Naive thymus-derived CD8-positive, alpha-beta T cell (primary cell): ENCODE results near the gene PCIF1. TPM values are rescaled to one million over a fixed set of nuclear protein-coding genes. Genes with fewer than 3 reads are reported as not detected.

Source experiments
- ATAC-seq, 2 donors: fragments of 150-1000 bp; cut with Tn5 transposase in 1 of 2; sonication (Bioruptor Pico), chemical (Tn5 transposase) in 1 of 2; 1 replicate in 1 of 2; 2 replicates in 1 of 2; pipeline ENCODE4 v1.10.0; 2021; ENCODE audit warnings: mild to moderate bottlenecking in 2 of 2, moderate library complexity in 2 of 2
- POLR2A ChIA-PET: fragments of 350-600 bp; sonication (Branson Sonifier 250); formaldehyde crosslinking; loops from one replicate; lab custom pipeline; 2021; ENCODE audit warnings: antibody characterized with exemption; lab: Charles Lee
- DNase-seq, 10 donors: peaks; one replicate each; pipeline versions ENCODE4 v3.0.0 to v3.0.0-alpha.2; 2020 to 2022
- H3K27ac Mint-ChIP-seq, 10 donors: one replicate each; pipeline ENCODE4 v1.8.0; 2020 to 2022; ENCODE audit warnings: mild to moderate bottlenecking in 10 of 10, mixed read lengths in 10 of 10, moderate library complexity in 4 of 10, inconsistent platforms in 1 of 10
- H3K27me3 Mint-ChIP-seq, 5 donors: one replicate each; pipeline ENCODE4 v1.8.0; 2021 to 2022; ENCODE audit warnings: mixed read lengths in 5 of 5
- H3K36me3 Mint-ChIP-seq, 3 donors: one replicate each; pipeline ENCODE4 v1.8.0; 2020 to 2022; ENCODE audit warnings: mixed read lengths in 3 of 3, mild to moderate bottlenecking in 2 of 3, inconsistent platforms in 1 of 3
- H3K4me1 Mint-ChIP-seq, 4 donors: one replicate each; pipeline ENCODE4 v1.8.0; 2021 to 2022; ENCODE audit warnings: mixed read lengths in 4 of 4
- H3K4me3 Mint-ChIP-seq, 10 donors: one replicate each; pipeline ENCODE4 v1.8.0; 2020 to 2022; ENCODE audit warnings: mild to moderate bottlenecking in 10 of 10, mixed read lengths in 10 of 10, moderate library complexity in 6 of 10, inconsistent platforms in 1 of 10
- H3K9me3 Mint-ChIP-seq, 9 donors: one replicate each; pipeline ENCODE4 v1.8.0; 2020 to 2022; ENCODE audit warnings: mixed read lengths in 9 of 9, mild to moderate bottlenecking in 3 of 9, inconsistent platforms in 1 of 9, moderate library complexity in 1 of 9
- polyA plus RNA-seq, 3 donors: library from polyadenylated mRNA; unstranded; fragments of 300-500 nt; fragmentation: Illumina TruSeq; gene quantifications; one replicate each; pipeline ENCODE4 v1.2.3, GENCODE V29; 2021
- total RNA-seq, 8 experiments: library from RNA in 2 of 8; stranded (reverse) in 2 of 8; gene quantifications; one replicate each; pipeline ENCODE4 v1.2.3 and lab custom pipeline; 2021 to 2026

Gene PCIF1
- total and polyA plus RNA-seq, 5 experiments from 2014 or later: 60.8 to 94.2 (median 78.7) TPM

GRCh38 chr20:45945678-45946148 is 11.2 kb downstream of the PCIF1 start:
- Mint-ChIP-seq H3K4me1 (peaks cover 0 to 28% (median 2%) of the 10 kb centered on the region in 4 donors), H3K27me3 (no peaks in the 10 kb centered on the region), H3K4me3 (no peak overlapping the region), H3K9me3 (no peaks in the 10 kb centered on the region), H3K36me3 (peaks cover 3 to 72% (median 14%) of the 10 kb centered on the region in 3 donors), H3K27ac (peak overlapping the region in 5 of 10 donors; percentile 44 to 81 (median 50))
- POLR2A ChIA-PET: interaction anchor here (13.1 kb wide), 1 partner anchor 9 kb away, joined by 138 read pairs; the partner anchor contains the start of gene PCIF1
- DNase-seq (no peak), ATAC-seq (no peak)

GRCh38 chr20:45946149-45946970 is 11.9 kb downstream of the PCIF1 start:
- Mint-ChIP-seq H3K4me3 (no peak overlapping the region), H3K9me3 (no peaks in the 10 kb centered on the region), H3K27me3 (no peaks in the 10 kb centered on the region), H3K4me1 (peaks cover 0 to 28% (median 2%) of the 10 kb centered on the region in 4 donors), H3K27ac (peak overlapping the region in 6 of 10 donors; percentile 34 to 84 (median 58)), H3K36me3 (peaks cover 3 to 76% (median 14%) of the 10 kb centered on the region in 3 donors)
- POLR2A ChIA-PET: interaction anchor here (1.2 to 13.1 kb wide), 2 partner anchors 9 to 57 kb away, joined by 5 to 138 read pairs; partner anchors contain the start of gene PCIF1
- peak in 2 of 10 donors; percentile 31 to 45 for DNase-seq
- ATAC-seq: no peak

- Mint-ChIP-seq H3K27me3 (no peaks in the 10 kb centered on the region), H3K4me1 (peaks cover 0 to 28% (median 5%) of the 10 kb centered on the region in 4 donors), H3K9me3 (no peaks in the 10 kb centered on the region), H3K36me3 (peaks cover 3 to 83% (median 14%) of the 10 kb centered on the region in 3 donors), H3K4me3 (no peak overlapping the region), H3K27ac (peak overlapping the region in 5 of 10 donors; percentile 14 to 84 (median 40))
- DNase-seq (peak in 1 of 10 donors; percentile 56), ATAC-seq (no peak)
- POLR2A ChIA-PET: interaction anchor here (1.2 to 13.1 kb wide), 2 partner anchors 10 to 57 kb away, joined by 5 to 138 read pairs; partner anchors contain the start of gene PCIF1
Observed at GRCh38 chr20:45947110-45947866, 12.8 kb downstream of the PCIF1 start.

DNA sequence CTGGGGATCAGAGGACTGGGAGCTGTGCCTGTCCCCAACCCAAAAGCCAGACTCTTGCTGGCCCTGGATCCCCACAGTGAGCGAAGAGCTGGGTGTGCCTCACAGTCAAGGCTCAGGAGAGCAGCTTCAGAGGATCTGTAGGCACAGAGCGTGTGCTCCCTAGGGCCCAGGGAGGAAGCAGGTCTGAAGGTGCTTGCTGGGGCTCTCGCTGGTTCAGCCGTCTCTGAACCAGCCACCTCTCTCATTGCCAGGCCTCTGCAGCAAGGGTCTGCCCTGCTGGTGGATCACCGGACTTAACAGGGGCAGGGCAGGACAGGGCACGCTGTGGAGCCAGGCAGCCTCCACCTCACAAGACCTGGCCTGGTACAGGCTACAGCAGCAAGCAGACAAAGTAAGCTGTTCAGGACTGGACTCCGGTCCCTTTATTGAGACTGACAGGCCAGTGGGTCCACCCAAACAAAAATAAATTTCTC is 13.8 kb downstream of the PCIF1 start:
- H3K4me1 Mint-ChIP-seq: peaks cover 0 to 28% (median 5%) of the 10 kb centered on the region in 4 donors
- ATAC-seq (peak in 1 of 2 donors; percentile 10), DNase-seq (no peak)
- peak overlapping the region in 3 of 10 donors; percentile 9 to 77 (median 14) for H3K27ac Mint-ChIP-seq
- no peaks in the 10 kb centered on the region for H3K9me3 Mint-ChIP-seq
- POLR2A ChIA-PET: interaction anchor here (0.8 to 13.1 kb wide), 3 partner anchors 11 to 58 kb away, joined by 3 to 138 read pairs (median 3); partner anchors contain the start of gene PCIF1
- H3K27me3 Mint-ChIP-seq: no peaks in the 10 kb centered on the region
- H3K4me3 Mint-ChIP-seq: no peak overlapping the region
- H3K36me3 Mint-ChIP-seq: peaks cover 3 to 75% (median 14%) of the 10 kb centered on the region in 3 donors

GRCh38 chr20:45948742-45949541 is 14.5 kb downstream of the PCIF1 start:
- H3K4me3 Mint-ChIP-seq: no peak overlapping the region
- H3K9me3 Mint-ChIP-seq: no peaks in the 10 kb centered on the region
- ATAC-seq (peak in 1 of 2 donors; percentile 6), DNase-seq (peak in 1 of 10 donors; percentile 58)
- H3K27ac Mint-ChIP-seq: peak overlapping the region; percentile 25 to 86 (median 64)
- H3K36me3 Mint-ChIP-seq: peaks cover 2 to 75% (median 14%) of the 10 kb centered on the region in 3 donors
- no peaks in the 10 kb centered on the region for H3K27me3 Mint-ChIP-seq
- H3K4me1 Mint-ChIP-seq: peaks cover 0 to 26% (median 5%) of the 10 kb centered on the region in 4 donors
- POLR2A ChIA-PET: interaction anchor here (0.8 to 13.1 kb wide), 4 partner anchors 9 to 59 kb away, joined by 3 to 138 read pairs (median 4); partner anchors contain the start of gene PCIF1

GRCh38 chr20:45949542-45950329 is 15.3 kb downstream of the PCIF1 start:
- H3K4me1 Mint-ChIP-seq: peaks cover 0 to 22% (median 4%) of the 10 kb centered on the region in 4 donors
- POLR2A ChIA-PET: interaction anchor here (1.0 to 13.1 kb wide), 4 partner anchors 9 to 21 kb away, joined by 3 to 138 read pairs (median 6); partner anchors contain the start of gene PCIF1
- no peaks in the 10 kb centered on the region for H3K27me3 Mint-ChIP-seq

GRCh38 chr20:45950330-45950646 is 15.8 kb downstream of the PCIF1 start:
- DNase-seq (peak in 1 of 10 donors; percentile 45), ATAC-seq (no peak)
- H3K9me3 Mint-ChIP-seq: no peaks in the 10 kb centered on the region
- H3K4me3 Mint-ChIP-seq: peak overlapping the region in 1 of 10 donors; percentile 6
- POLR2A ChIA-PET: interaction anchor here (0.6 to 13.1 kb wide), 4 partner anchors 8 to 22 kb away, joined by 3 to 138 read pairs (median 6); partner anchors contain the start of genes PCIF1 and ZNF335
- H3K4me1 Mint-ChIP-seq: peaks cover 0 to 20% (median 4%) of the 10 kb centered on the region in 4 donors
- H3K27me3 Mint-ChIP-seq: no peaks in the 10 kb centered on the region
- peaks cover 0 to 64% (median 9%) of the 10 kb centered on the region in 3 donors for H3K36me3 Mint-ChIP-seq
- peak overlapping the region in 3 of 10 donors; percentile 28 to 49 (median 43) for H3K27ac Mint-ChIP-seq

More at GRCh38 chr20:45949542-45950329, 15.3 kb downstream of the PCIF1 start:
- H3K9me3 Mint-ChIP-seq: no peaks in the 10 kb centered on the region
- no peak overlapping the region for H3K4me3 Mint-ChIP-seq
- peaks cover 0 to 69% (median 14%) of the 10 kb centered on the region in 3 donors for H3K36me3 Mint-ChIP-seq
- DNase-seq (peak in 1 of 10 donors; percentile 57), ATAC-seq (no peak)
- H3K27ac Mint-ChIP-seq: peak overlapping the region in 8 of 10 donors; percentile 25 to 86 (median 66)

DNA sequence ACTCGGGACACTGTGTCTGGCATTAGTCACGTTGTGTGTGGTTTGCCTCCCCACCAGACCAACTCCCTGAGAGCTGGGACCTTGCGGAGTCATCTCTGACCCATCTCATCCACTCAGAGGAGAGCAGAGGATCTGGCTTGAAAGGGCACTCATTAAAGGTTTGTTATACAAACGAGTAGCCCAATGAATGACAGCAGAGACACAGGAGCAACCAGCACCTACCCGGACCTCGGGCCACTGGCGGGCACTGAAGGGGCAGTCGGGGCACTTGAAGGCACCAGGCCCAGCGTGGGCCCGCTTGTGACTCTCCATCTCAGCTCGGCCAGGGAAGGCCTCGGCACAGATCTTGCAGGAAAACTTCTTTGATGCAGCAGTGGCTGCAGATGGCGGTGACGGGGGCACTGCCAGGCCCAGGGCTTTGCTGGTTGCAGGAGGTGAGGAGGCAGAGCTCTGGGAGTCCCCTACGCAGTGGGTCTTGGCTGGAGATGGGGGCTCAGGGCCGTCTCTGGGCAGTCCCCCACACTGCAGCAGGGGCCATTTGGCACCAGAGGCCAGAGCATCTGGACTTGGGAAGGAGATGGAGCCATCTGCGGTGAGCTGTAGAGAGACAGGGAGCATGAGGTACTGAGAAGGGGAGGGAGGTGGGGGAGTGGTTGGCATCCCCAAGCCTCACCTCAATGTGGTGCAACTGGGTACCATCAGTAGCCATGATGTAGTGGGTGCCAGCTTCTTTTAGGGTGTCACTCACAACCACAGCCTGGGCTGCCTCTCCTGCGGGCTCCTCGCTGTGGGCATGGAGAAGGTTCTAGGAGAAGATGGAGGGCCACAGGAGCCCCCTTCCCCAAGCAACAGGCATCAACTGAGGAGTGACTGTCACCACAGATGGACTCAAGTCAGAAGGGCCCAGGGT is 17.7 kb downstream of the PCIF1 start:
- peak in 1 of 10 donors; percentile 60 for DNase-seq
- peaks cover 0 to 65% (median 6%) of the 10 kb centered on the region in 3 donors for H3K36me3 Mint-ChIP-seq
- ATAC-seq: no peak

GRCh38 chr20:45952861-45953260 is 18.4 kb downstream of the PCIF1 start:
- POLR2A ChIA-PET: interaction anchor here (0.5 to 13.1 kb wide), 5 partner anchors 10 to 119 kb away, joined by 3 to 138 read pairs (median 3); partner anchors contain the start of genes PCIF1, SNX21 and ZNF335
- Mint-ChIP-seq H3K4me3 (no peak overlapping the region), H3K9me3 (no peaks in the 10 kb centered on the region), H3K36me3 (peaks cover 0 to 66% (median 4%) of the 10 kb centered on the region in 3 donors), H3K27ac (peak overlapping the region in 4 of 10 donors; percentile 5 to 79 (median 48)), H3K27me3 (no peaks in the 10 kb centered on the region), H3K4me1 (peaks cover 0 to 8% (median under 1%) of the 10 kb centered on the region in 4 donors)
- ATAC-seq (no peak), DNase-seq (no peak)

More for the DNA sequence above, 17.7 kb downstream of the PCIF1 start:
- Mint-ChIP-seq H3K4me3 (peak overlapping the region in 1 of 10 donors; percentile 2), H3K9me3 (no peaks in the 10 kb centered on the region), H3K27ac (peak overlapping the region in 9 of 10 donors; percentile 3 to 79 (median 49)), H3K4me1 (peaks cover 0 to 8% (median under 1%) of the 10 kb centered on the region in 4 donors), H3K27me3 (no peaks in the 10 kb centered on the region)
- POLR2A ChIA-PET: interaction anchor here (0.5 to 13.1 kb wide), 5 partner anchors 8 to 118 kb away, joined by 3 to 138 read pairs (median 3); partner anchors contain the start of genes PCIF1, SNX21 and ZNF335
